ACC112 (cell line): Measurements from ENCODE around the gene NOL12.

ENCODE experiments used
- H2AFZ ChIP-seq: fragments of 200-600 bp; sonication (generic); one replicate; pipeline ENCODE4 v1.6.0; 2017; ENCODE audit warnings: antibody characterized with exemption, low read length; ENCODE audit not compliant: unreplicated experiment
- H3K27ac ChIP-seq: fragments of 200-600 bp; sonication (generic); 2 replicates; pipeline ENCODE4 v1.5.1; 2014; ENCODE audit warnings: low read depth, mild to moderate bottlenecking, antibody characterized with exemption, low read length, moderate library complexity
- H3K27me3 ChIP-seq: fragments of 200-600 bp; sonication (generic); 2 replicates; pipeline ENCODE4 v1.6.1; 2014; ENCODE audit warnings: mild to moderate bottlenecking, antibody characterized with exemption, low read length, moderate library complexity, mixed read lengths; ENCODE audit not compliant: insufficient read depth
- H3K36me3 ChIP-seq: fragments of 200-600 bp; sonication (generic); 2 replicates; pipeline ENCODE4 v1.6.1; 2016; ENCODE audit warnings: mild to moderate bottlenecking, antibody characterized with exemption, low read length, moderate library complexity, mixed read lengths; ENCODE audit not compliant: insufficient read depth
- H3K4me1 ChIP-seq: fragments of 200-600 bp; sonication (generic); one replicate; pipeline ENCODE4 v1.6.1; 2016; ENCODE audit warnings: low read length, mixed read lengths; ENCODE audit not compliant: insufficient read depth, unreplicated experiment, control insufficient read depth
- H3K4me3 ChIP-seq: fragments of 200-600 bp; sonication (generic); 2 replicates; pipeline ENCODE4 v1.5.1; 2014; ENCODE audit warnings: mild to moderate bottlenecking, low read depth, low read length
- H3K79me2 ChIP-seq: fragments of 200-600 bp; sonication (generic); one replicate; pipeline ENCODE4 v1.6.0; 2016; ENCODE audit warnings: low read length; ENCODE audit not compliant: control insufficient read depth, unreplicated experiment, insufficient read depth

NOL12 gene

DNA sequence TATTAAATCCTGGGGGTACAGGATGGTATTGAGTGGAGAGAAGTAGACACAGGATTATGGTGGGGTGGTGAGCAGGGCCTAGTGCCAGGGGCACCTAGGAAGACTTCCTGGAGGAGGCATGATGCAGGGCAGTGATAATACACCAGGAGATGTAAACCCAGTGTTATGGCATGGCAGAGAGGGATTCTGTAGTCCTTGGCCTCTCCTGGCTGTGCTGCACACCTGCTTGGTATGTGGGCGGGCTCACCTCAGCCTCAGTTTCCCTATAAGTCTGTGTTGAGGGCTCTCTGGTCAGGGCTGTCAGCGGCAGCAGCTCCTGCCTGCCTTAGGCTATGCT is 25.5 kb upstream of the NOL12 start:
- H3K27ac ChIP-seq, result no peak overlapping the region
- H3K4me3 ChIP-seq, result peak overlapping the region; percentile 79

DNA sequence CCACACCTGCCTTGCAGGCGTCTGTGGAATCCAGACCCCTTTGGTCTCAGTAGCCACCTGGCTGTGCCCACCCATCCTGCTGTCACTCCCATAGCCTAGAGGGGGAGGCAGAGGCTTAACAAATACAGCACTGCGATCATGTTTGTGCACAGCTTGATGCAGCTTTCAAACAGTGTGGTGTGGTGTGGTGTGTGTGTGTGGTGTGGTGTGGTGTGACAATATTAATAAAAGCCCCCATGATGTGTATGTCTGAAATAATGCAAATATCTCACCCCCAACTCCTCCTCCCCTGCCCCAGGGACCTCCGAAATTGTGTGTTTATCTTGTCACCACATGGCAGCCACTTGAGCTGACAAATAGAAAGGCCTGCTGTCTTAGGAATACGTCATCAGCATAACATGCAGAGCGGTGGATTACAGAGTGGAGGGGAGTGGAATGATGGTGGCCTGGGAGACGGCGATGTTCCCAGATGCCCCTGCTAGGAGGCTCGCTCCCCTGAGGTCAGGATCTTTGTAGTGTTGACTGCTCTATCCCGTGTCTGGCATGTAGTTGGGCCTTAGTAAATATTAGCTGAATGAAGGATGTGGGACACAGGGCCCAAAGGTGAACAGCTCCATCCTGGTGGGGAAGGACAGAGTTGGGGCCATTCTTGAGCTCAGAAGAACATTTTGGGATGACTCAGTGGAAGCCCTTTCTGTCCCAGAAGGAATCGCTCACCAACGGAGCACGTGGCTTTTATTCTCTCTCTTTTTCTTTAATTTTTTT is 24.8 kb upstream of the NOL12 start:
- H3K79me2 ChIP-seq, result peaks cover 37% of the 10 kb centered on the region
- H3K36me3 ChIP-seq, result no peaks in the 10 kb centered on the region
- H3K4me1 ChIP-seq, result peaks cover 20% of the 10 kb centered on the region
- H2AFZ ChIP-seq, result no peak overlapping the region
- no peaks in the 10 kb centered on the region for H3K27me3 ChIP-seq
- no peak overlapping the region for H3K27ac ChIP-seq
- peak overlapping the region; percentile 79; the same call in 1 of the 2 replicates for H3K4me3 ChIP-seq

More for the DNA sequence above, 25.5 kb upstream of the NOL12 start:
- Histone ChIP-seq H3K27me3 (no peaks in the 10 kb centered on the region), H3K36me3 (no peaks in the 10 kb centered on the region), H3K4me1 (peaks cover 20% of the 10 kb centered on the region), H3K79me2 (peaks cover 37% of the 10 kb centered on the region), H2AFZ (no peak overlapping the region)

DNA sequence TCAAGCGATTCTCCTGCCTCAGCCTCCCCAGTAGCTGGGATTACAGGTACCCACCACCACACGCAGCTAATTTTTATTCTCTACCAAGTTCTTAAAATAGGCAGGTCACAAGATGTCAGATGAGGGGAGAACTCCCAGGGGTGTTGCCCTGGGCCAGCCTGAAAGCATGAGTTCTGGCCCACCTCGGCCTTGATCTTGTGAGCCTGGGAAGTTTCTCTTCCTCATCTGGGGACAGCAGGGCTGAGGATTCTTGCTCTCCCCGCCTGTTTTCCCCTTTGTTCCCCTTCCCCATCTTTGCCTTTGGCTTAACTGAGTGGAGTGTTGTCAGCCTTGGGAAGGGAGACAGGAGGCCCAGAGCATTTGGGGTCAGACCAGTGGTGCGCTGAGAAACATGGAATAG is 24.1 kb upstream of the NOL12 start:
- Histone ChIP-seq H3K79me2 (peaks cover 37% of the 10 kb centered on the region), H3K27ac (no peak overlapping the region), H3K36me3 (no peaks in the 10 kb centered on the region), H2AFZ (no peak overlapping the region), H3K4me1 (peaks cover 20% of the 10 kb centered on the region), H3K27me3 (no peaks in the 10 kb centered on the region), H3K4me3 (no peak overlapping the region)

DNA sequence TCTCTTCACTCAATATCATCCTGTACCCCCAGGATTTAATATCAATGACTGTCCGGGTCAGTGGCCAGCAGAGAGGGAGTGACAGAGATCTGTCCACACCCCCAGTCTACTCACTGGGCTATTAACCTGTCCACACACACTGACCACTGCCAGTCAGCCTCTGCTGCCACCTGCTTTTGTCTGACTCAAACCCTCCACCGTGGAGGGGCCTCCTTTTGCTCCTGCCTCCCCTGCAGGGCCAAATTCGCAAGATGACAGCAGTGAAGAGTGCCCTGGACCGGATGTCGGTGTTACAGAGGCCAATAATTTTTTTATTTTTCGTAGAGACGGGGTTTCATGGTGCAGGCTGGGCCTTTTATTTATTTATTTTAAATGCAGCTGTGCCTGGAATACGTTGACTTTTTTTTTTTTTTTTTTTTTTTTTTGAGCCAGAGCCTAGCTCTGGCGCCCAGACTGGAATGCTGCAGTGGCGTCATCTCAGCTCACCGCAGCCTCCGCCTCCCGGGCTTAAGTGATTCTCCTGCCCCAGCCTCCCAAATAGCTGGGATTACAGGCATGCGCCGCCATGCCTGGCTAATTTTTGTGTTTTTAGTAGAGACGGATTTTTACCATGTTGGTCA is 22.5 kb upstream of the NOL12 start:
- Histone ChIP-seq H3K4me3 (no peak overlapping the region), H3K27ac (no peak overlapping the region), H3K27me3 (no peaks in the 10 kb centered on the region), H3K4me1 (peaks cover 15% of the 10 kb centered on the region), H3K36me3 (no peaks in the 10 kb centered on the region), H3K79me2 (peaks cover 37% of the 10 kb centered on the region), H2AFZ (no peak overlapping the region)

DNA sequence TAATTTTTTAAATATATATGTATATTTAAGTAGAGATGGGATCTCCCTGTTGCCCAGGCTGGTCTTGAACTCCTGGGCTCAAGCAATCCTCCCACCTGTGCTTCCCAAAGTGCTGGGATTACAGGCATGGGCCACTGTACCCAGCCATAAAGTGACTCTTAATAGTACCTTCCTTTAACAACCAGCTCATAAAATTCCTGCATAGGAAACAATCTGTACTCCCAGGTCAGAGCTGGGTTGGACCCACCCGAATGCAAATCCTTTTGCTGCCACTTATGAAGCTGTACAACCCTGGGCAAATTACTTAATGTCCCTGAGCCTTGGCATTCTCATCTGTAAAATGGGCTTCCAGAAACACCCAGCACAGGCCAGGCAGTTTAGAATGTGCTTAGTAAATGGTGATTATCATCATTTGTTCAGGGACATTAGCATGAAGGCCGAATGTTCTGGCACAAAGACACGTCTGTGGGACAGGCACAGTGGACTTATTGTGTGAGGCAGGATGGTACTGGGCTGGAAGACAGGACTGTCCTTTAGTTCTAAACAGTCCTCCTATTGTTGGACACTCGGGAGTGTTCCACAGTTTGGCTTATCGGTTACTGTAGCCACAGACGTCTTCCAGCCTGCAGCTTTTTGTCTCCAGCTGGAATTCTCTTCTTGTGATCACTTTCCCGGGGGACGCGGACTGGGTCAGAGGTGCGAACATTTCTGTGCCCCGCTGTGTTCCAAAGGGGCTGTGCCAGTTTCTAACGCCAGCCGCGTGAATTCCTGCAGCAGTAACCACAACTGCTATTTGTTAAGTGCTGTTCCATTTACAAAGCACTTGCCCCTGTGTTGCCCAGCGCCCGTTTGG is 21.7 kb upstream of the NOL12 start:
- no peaks in the 10 kb centered on the region for H3K36me3 ChIP-seq
- peaks cover 15% of the 10 kb centered on the region for H3K4me1 ChIP-seq
- no peaks in the 10 kb centered on the region for H3K27me3 ChIP-seq
- H3K27ac ChIP-seq, result no peak overlapping the region
- no peak overlapping the region for H2AFZ ChIP-seq
- peaks cover 32% of the 10 kb centered on the region for H3K79me2 ChIP-seq
- no peak overlapping the region for H3K4me3 ChIP-seq

DNA sequence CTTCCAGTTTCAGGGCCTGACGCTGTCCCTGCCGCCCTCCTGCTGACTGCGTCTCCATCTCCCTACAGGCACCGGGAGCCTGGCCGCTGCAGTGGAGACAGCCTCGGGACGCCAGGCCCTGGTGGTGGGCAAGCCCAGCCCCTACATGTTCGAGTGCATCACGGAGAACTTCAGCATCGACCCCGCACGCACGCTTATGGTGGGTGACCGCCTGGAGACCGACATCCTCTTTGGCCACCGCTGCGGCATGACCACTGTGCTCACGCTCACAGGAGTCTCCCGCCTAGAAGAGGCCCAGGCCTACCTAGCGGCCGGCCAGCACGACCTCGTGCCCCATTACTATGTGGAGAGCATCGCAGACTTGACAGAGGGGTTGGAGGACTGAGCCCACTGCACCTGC is 20.7 kb upstream of the NOL12 start:
- Histone ChIP-seq H3K4me3 (no peak overlapping the region), H3K4me1 (peaks cover 10% of the 10 kb centered on the region), H3K27me3 (no peaks in the 10 kb centered on the region), H3K36me3 (no peaks in the 10 kb centered on the region), H2AFZ (no peak overlapping the region), H3K27ac (no peak overlapping the region), H3K79me2 (peaks cover 22% of the 10 kb centered on the region)

DNA sequence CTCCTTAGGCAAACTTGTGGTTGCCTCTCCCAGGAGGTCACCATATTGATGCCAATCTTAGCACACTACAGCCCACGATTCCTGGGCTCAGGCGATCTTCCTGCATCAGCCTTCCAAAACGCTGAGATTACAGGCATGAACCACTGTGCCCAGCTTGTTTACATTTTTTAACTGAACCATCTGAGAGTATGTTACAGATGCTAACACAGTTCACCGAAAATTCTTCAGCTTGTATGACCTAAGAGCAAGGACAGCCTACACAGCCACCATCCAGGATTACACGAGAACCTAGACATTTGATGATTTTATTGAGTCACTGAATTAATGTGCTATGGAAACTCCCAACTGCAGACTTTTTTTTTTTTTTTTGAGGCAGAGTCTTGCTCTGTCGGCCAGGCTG is 16.6 kb upstream of the NOL12 start:
- H3K4me1 ChIP-seq, result no peaks in the 10 kb centered on the region
- no peaks in the 10 kb centered on the region for H3K27me3 ChIP-seq
- no peak overlapping the region for H3K4me3 ChIP-seq
- H2AFZ ChIP-seq, result no peak overlapping the region
- no peaks in the 10 kb centered on the region for H3K36me3 ChIP-seq
- H3K27ac ChIP-seq, result no peak overlapping the region
- H3K79me2 ChIP-seq, result peaks cover under 1% of the 10 kb centered on the region

DNA sequence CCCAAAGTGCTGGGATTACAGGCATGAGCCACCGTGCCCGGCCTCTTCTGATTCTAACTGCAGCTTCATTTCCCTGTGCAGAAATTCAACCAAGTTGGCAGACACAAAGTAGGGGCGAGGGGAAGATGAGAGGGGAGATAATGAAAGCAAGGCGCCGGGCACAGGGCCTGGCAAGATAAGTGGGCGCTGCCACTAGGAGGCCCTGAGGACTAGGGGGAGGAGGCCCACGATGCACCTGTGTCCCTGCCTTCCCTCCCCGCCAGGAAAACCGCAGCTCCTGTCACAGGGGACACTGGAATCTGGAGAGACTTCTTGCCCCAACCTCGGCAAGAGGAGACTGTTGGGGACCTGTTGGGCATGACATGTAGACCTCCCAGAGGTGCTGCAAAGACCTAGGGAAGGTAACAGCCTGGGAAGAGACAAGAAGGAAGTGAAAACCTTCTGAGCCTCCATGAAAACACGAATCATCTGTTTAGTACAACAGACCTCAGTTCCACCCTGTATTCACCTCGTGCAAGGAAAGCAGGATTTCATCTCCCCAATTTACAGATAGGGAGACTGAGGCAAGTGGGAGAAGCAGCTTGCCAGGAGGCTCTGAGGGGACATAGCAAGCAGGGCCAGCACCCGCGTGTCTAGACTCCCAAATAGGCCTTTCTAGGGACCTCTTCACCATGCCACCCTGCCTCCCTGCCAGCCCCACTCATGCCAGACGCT is 13.8 kb upstream of the NOL12 start:
- Histone ChIP-seq H3K27ac (no peak overlapping the region), H3K4me1 (no peaks in the 10 kb centered on the region), H3K36me3 (no peaks in the 10 kb centered on the region), H3K27me3 (no peaks in the 10 kb centered on the region), H3K4me3 (no peak overlapping the region), H3K79me2 (peaks cover 17% of the 10 kb centered on the region), H2AFZ (no peak overlapping the region)

DNA sequence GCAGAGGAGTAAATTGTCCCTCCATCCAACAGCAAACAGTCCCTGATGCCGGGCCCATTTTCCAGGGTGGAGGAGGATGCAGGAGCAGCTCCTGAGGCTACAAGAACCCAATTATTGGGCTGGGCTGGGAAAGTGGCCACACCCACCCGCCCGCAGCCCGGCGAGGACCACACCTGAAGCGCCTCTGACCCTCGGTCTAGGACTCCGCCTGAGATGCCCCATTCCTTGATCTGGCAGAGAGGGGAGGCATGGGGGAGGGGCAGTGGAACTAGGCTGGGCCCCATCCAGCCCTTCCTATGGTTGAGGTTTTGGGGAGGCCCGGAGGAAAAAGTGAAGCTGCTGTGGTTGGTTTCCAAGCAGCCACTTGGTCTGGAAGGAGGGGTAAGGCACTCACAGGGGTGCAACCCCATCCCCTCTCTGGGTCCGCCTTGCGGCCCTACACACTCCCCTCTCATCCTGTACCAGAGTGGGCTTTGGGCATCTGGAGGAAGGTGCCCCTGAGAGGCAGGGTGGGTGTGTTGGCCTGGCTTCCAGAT is 13.2 kb upstream of the NOL12 start:
- H2AFZ ChIP-seq, result no peak overlapping the region
- H3K4me3 ChIP-seq, result no peak overlapping the region
- no peak overlapping the region for H3K27ac ChIP-seq
- H3K27me3 ChIP-seq, result no peaks in the 10 kb centered on the region
- no peaks in the 10 kb centered on the region for H3K4me1 ChIP-seq
- H3K36me3 ChIP-seq, result no peaks in the 10 kb centered on the region
- H3K79me2 ChIP-seq, result peaks cover 21% of the 10 kb centered on the region

DNA sequence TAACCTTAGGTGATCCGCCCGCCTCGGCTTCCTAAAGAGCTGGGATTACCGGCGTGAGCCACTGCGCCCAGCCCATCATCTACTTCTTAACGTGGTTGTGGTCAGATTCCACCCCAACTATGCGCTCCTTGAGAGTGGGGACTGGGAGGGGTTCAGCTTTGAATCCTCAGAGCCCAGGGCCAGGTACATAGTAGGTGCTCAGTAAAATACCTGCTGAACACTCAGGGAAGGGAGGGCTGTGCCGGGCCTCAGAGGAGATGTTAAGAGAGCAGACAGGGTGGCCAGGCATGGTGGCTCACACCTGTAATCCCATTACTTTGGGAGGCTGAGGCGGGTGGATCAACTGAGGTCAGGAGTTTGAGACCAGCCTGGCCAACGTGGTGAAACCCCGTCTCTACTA is 11.9 kb upstream of the NOL12 start:
- Histone ChIP-seq H3K27me3 (no peaks in the 10 kb centered on the region), H3K36me3 (no peaks in the 10 kb centered on the region), H3K4me1 (peaks cover 3% of the 10 kb centered on the region), H2AFZ (no peak overlapping the region), H3K27ac (no peak overlapping the region), H3K79me2 (peaks cover 26% of the 10 kb centered on the region), H3K4me3 (no peak overlapping the region)
